ENCODE results near the gene SLC2A10.

Gene SLC2A10

DNA sequence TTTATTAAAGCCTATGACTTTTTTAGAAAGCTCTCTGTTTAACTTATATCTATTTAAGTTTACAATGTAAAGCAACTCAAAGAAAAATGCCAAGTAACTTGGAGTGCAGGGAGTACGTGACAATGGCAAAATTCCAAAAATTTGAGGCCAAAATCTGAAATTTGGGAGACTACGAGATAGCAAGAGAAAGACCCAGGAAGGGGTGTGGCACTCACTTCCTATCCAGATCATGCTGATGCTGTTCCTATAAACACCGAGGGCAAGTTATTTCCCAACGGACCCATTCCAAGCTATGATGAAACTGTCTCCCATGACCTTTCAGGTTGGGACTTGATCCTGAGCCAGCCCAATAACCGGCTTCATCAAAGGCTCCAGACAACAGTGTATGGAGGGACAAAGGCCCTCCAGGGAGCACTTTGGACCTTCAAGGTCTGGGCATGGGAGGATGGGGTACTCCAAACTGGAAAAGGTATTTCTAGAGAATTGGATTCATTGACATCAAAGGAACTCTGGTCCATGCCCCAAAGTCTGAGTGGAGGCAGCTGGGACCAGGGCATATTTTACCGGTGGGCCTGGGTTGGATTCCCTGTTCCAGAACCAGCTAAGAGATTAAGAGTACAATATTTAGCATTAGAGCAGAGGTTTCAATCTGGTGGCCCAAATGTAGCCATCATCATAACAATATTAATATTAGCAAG is 42.5 kb upstream of the SLC2A10 start:
- H3K4me3 ChIP-seq (replicated peaks; ENCODE audit: insufficient read depth, low read length), result no peak overlapping the region
- H3K27ac ChIP-seq (replicated peaks), result no peak overlapping the region
- no peaks in the 10 kb centered on the region for H3K27me3 ChIP-seq (ENCODE audit: insufficient read depth, poor library complexity, severe bottlenecking)
- TF ChIP-seq, protein P1, sequence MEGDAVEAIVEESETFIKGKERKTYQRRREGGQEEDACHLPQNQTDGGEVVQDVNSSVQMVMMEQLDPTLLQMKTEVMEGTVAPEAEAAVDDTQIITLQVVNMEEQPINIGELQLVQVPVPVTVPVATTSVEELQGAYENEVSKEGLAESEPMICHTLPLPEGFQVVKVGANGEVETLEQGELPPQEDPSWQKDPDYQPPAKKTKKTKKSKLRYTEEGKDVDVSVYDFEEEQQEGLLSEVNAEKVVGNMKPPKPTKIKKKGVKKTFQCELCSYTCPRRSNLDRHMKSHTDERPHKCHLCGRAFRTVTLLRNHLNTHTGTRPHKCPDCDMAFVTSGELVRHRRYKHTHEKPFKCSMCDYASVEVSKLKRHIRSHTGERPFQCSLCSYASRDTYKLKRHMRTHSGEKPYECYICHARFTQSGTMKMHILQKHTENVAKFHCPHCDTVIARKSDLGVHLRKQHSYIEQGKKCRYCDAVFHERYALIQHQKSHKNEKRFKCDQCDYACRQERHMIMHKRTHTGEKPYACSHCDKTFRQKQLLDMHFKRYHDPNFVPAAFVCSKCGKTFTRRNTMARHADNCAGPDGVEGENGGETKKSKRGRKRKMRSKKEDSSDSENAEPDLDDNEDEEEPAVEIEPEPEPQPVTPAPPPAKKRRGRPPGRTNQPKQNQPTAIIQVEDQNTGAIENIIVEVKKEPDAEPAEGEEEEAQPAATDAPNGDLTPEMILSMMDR (IDR thresholded peaks at IDR 0.05; ENCODE audit: insufficient read depth, low read length), result no peak
- TF ChIP-seq GABPA (IDR thresholded peaks at IDR 0.05; ENCODE audit: low read depth), result no peak
- TF ChIP-seq POLR2AphosphoS5 (IDR thresholded peaks at IDR 0.05; ENCODE audit: low read depth), result no peak
- TF ChIP-seq SPI1 (IDR thresholded peaks at IDR 0.05; ENCODE audit: borderline replicate concordance, low read depth), result no peak
- TF ChIP-seq, protein P2, sequence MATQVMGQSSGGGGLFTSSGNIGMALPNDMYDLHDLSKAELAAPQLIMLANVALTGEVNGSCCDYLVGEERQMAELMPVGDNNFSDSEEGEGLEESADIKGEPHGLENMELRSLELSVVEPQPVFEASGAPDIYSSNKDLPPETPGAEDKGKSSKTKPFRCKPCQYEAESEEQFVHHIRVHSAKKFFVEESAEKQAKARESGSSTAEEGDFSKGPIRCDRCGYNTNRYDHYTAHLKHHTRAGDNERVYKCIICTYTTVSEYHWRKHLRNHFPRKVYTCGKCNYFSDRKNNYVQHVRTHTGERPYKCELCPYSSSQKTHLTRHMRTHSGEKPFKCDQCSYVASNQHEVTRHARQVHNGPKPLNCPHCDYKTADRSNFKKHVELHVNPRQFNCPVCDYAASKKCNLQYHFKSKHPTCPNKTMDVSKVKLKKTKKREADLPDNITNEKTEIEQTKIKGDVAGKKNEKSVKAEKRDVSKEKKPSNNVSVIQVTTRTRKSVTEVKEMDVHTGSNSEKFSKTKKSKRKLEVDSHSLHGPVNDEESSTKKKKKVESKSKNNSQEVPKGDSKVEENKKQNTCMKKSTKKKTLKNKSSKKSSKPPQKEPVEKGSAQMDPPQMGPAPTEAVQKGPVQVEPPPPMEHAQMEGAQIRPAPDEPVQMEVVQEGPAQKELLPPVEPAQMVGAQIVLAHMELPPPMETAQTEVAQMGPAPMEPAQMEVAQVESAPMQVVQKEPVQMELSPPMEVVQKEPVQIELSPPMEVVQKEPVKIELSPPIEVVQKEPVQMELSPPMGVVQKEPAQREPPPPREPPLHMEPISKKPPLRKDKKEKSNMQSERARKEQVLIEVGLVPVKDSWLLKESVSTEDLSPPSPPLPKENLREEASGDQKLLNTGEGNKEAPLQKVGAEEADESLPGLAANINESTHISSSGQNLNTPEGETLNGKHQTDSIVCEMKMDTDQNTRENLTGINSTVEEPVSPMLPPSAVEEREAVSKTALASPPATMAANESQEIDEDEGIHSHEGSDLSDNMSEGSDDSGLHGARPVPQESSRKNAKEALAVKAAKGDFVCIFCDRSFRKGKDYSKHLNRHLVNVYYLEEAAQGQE (IDR thresholded peaks at IDR 0.05; ENCODE audit: insufficient replicate concordance, low read depth), result no peak
- no peak for DNase-seq (ENCODE audit: low read depth in 1 of 2, low spot score in 1 of 2)

DNA sequence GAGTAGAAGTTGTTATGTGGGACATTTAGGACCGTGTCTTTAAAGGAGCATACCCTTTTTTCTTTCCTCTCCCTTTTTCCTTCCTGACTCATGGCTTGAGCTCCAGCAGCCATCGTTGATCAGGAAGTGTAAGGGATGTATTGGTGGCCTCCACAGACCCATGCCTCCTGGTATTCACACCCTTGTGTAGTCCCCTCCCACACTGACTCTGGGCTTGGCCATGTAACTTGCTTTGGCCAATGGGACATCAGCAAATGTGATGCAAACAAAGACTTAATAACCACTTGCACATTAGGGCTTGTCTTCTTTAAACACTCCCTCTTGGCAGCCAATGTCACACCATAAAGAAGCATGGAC is 39.2 kb upstream of the SLC2A10 start:
- Histone ChIP-seq H3K27me3 (ENCODE audit: insufficient read depth, poor library complexity, severe bottlenecking) (no peaks in the 10 kb centered on the region), H3K4me3 (replicated peaks; ENCODE audit: insufficient read depth, low read length) (no peak overlapping the region), H3K27ac (replicated peaks) (no peak overlapping the region)
- TF ChIP-seq, protein P1 (IDR thresholded peaks at IDR 0.05; ENCODE audit: insufficient read depth, low read length), result no peak
- TF ChIP-seq GABPA (IDR thresholded peaks at IDR 0.05; ENCODE audit: low read depth), result no peak
- TF ChIP-seq, protein P2 (IDR thresholded peaks at IDR 0.05; ENCODE audit: insufficient replicate concordance, low read depth), result no peak
- no peak for DNase-seq (ENCODE audit: low read depth in 1 of 2, low spot score in 1 of 2)

DNA sequence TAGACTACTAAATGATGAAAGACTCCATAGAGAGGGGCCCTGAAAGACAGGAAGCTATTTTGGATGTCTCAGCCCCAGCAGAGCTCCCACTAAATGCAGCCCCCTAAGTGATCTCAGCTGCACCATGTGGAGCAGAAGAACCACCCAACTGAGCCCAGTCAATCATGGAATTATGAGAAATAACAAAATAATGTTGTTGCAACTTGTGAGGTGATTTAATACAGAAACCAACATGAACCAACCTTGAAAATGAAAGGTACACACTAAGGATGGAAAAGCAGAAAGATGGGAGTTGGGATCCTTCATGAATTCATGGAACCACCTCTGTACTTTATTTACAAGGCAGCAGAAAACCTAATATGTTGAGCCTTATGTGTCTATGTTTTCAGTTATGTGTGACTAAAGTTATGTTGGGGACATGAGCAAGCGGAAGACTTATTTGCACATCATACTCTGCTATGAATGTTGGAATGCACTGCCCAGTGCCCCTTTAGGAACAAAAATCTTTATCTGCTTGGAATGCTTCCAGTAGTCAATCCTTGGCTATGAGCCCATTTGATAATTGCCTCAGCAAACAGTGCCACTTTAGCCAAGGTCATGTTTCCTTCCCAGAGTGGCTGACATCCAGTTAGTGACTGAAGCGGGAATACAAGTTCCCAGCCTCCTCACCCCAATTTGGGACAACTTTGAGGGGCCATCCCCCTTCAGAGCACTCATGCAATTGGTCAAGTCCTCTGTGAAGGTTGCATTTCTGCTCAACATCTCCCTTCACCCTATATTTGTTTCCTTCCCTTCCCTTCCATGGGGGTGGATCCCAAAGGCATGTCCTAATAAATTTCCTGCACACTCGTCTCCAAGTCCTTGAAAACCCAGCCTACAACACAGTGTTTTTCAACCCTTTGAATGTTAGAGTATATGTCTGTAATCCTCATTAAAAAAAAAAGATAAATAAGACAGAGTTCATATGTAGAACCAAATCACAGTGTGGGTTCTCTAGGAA is 38.6 kb upstream of the SLC2A10 start:
- DNase-seq (ENCODE audit: low read depth in 1 of 2, low spot score in 1 of 2), result no peak
- no peak overlapping the region for H3K27ac ChIP-seq (replicated peaks)
- TF ChIP-seq, protein P2 (IDR thresholded peaks at IDR 0.05; ENCODE audit: insufficient replicate concordance, low read depth), result no peak
- TF ChIP-seq GABPA (IDR thresholded peaks at IDR 0.05; ENCODE audit: low read depth) (no peak), SPI1 (IDR thresholded peaks at IDR 0.05; ENCODE audit: borderline replicate concordance, low read depth) (no peak), POLR2AphosphoS5 (IDR thresholded peaks at IDR 0.05; ENCODE audit: low read depth) (no peak)
- TF ChIP-seq, protein P1 (IDR thresholded peaks at IDR 0.05; ENCODE audit: insufficient read depth, low read length), result no peak
- H3K27me3 ChIP-seq (ENCODE audit: insufficient read depth, poor library complexity, severe bottlenecking), result no peaks in the 10 kb centered on the region
- H3K4me3 ChIP-seq (replicated peaks; ENCODE audit: insufficient read depth, low read length), result no peak overlapping the region
